ENCODE data around the gene PTPN21.

Gene PTPN21

GRCh38 chr14:88502740-88503139 is 52.1 kb downstream of the PTPN21 start:
- DNase-seq = no peak

GRCh38 chr14:88500611-88501010 is 54.2 kb downstream of the PTPN21 start:
- no peak for DNase-seq

GRCh38 chr14:88499225-88499624 is 55.6 kb downstream of the PTPN21 start:
- DNase-seq = no peak

- DNase-seq = no peak
These were observed 58.4 kb downstream of the PTPN21 start for GRCh38 chr14:88496414-88496813.

- no peak for DNase-seq
These were observed 61.2 kb downstream of the PTPN21 start for GRCh38 chr14:88493392-88494185.

- no peak for DNase-seq
These were observed 62.3 kb downstream of the PTPN21 start for GRCh38 chr14:88492272-88493089.

- DNase-seq = no peak
These were observed 64.6 kb downstream of the PTPN21 start for GRCh38 chr14:88490168-88490567.

- no peak for DNase-seq
These were observed 65.9 kb downstream of the PTPN21 start for GRCh38 chr14:88488897-88489296.

- no peak for DNase-seq
These were observed 66.7 kb downstream of the PTPN21 start for GRCh38 chr14:88488081-88488480.

GRCh38 chr14:88482524-88482923 is 72.3 kb downstream of the PTPN21 start:
- no peak for DNase-seq

GRCh38 chr14:88481794-88482193 is 73.0 kb downstream of the PTPN21 start:
- no peak for DNase-seq

GRCh38 chr14:88481059-88481458 is 73.7 kb downstream of the PTPN21 start:
- DNase-seq = no peak

GRCh38 chr14:88479574-88479987 is 75.2 kb downstream of the PTPN21 start:
- no peak for DNase-seq

- DNase-seq = no peak
These were observed 75.9 kb downstream of the PTPN21 start for GRCh38 chr14:88478931-88479330.

- DNase-seq = no peak
These were observed 77.1 kb downstream of the PTPN21 start for GRCh38 chr14:88477513-88478250.

- no peak for DNase-seq
These were observed 78.0 kb downstream of the PTPN21 start for GRCh38 chr14:88476825-88477224.

GRCh38 chr14:88476214-88476774 is 78.5 kb downstream of the PTPN21 start:
- DNase-seq = no peak

GRCh38 chr14:88473791-88474190 is 81.0 kb downstream of the PTPN21 start:
- no peak for DNase-seq

- DNase-seq = no peak
These were observed 84.0 kb downstream of the PTPN21 start for GRCh38 chr14:88470542-88471440.

GRCh38 chr14:88468406-88468805 is 86.4 kb downstream of the PTPN21 start:
- no peak for DNase-seq

- DNase-seq = no peak
These were observed 91.5 kb downstream of the PTPN21 start for GRCh38 chr14:88463318-88463717.

- no peak for DNase-seq
These were observed 99.9 kb downstream of the PTPN21 start for GRCh38 chr14:88454886-88455285.
